Measurements from ENCODE around the gene FAM3D. TPM values are rescaled to one million over a fixed set of nuclear protein-coding genes. Genes with fewer than 3 reads are reported as not detected.

FAM3D gene
- polyA plus RNA-seq, 3 donors: 1.7 to 2.5 (median 1.9) TPM

DNA sequence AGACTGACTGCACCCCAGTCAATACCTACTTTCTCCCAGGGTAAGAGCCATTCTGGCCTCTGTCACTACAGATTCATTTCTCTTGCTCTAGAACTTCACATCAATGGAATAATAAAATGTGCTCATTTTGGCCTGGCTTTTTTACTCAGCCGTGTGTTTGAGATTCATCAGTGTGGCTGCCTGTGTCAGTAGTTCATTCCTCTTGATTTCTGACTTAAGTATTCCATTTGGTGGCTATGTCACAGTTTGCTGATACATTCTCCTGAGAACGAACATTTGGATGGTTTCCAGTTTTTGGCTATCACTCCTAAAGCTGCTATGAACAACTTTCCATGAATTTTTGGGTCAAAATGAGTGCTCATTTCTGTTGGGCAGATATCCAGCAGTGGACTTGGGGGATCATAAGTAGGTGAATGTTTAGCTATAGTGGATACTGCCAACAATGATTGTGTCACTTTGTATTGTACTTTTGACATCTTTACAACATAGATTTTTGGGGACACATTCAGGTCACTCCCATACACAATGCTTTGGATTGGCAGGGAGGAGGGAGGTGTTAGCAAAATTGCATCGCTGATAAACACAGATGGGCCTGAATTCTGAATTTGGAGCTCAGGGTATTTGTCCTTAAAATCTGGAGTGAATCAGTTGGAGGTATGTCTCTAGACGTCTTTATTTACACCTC, 69.6 kb downstream of the FAM3D start:
- no peak for DNase-seq

DNA sequence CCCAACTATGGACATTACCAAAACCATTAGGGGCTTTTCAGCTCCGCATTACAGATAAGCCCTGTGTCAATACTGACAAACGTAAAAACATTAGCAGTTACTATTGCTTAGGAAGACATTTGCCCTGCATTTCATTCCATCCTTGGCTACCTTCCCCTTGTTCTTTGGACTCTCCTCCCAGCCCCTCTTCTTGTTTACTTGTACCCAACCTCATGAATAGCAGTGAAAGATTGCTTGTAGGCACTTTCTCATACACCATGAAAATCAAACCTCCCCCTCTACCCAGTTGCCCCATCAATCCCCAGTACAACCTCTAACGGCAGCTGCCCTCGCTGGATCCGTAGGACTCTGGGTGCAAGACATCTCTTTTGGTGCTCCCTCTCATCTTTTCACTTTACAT, 72.5 kb downstream of the FAM3D start:
- no peak for DNase-seq

DNA sequence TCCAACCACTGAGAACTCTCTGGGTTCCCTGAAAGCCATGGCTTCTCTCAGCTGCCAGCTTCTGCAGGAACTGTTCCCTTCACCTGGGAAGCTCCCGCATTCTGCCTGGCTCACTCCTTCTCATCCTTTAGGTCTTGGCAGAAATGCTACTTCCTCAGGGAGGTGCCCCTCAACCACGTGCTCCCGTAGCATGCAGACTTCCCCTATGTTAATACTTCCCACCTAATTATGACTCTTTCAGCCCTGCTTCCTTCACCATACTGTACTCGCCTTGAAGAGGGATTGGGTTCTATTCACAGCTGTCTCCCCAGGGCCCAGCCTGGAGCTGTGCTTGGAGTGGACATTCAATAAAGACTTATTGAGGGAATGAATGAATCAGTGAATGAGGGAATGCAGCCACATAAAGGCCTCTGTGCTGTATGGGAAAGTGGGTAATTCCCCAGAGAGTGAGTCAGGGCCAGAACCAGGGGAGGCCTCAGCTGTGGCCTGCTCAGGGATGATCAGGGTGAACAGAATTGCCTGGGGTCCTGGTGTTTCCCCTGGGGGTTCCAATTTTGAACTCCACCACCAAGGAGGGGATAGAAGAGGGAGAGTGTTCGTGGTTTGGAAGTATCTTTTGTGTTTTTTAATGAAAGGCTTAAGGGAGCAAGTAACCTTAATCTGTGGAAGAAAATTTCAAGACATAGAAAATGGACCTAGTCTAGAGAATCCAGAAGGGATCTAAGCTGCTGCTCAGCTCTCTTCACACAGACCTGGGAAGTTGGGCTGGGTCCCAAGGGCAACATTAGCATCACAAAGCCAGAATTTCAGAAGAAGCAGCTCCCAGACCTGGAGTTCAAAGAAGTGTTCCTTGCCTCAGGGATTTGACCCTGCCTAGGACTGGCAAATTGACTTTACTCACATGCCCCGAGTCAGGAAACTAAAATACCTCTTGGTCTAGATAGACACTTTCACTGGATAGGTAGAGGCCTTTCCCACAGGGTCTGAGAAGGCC, 74.8 kb downstream of the FAM3D start:
- no peak for DNase-seq

DNA sequence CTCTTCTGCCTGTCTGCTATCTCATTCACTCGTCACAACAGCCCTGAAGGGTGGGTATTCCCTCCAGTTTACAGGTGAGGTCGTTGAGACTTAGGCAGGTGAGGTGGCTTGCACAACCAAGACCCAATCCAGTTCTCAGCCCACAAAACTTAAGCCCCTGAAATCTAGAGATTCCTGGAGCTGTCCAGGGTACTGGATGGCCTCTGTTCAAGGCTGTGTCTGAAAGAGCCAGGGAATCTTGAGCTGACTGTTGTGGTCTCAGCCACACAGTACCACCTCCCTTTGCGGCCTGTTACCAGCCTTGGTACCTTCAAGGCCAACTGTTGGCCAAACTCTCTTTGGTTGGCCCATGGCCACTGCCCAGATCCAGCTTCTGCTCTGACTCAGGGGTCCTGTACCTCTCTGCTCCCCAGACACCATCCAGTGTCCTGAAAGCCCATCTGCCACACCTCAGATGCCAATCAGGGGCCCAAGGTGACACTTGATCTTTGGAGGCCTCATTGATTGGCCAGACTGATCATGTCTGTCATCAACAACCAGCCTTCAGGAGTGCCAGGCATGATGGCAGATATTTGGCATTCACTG, 78.5 kb downstream of the FAM3D start:
- peak; percentile 81 for DNase-seq

DNA sequence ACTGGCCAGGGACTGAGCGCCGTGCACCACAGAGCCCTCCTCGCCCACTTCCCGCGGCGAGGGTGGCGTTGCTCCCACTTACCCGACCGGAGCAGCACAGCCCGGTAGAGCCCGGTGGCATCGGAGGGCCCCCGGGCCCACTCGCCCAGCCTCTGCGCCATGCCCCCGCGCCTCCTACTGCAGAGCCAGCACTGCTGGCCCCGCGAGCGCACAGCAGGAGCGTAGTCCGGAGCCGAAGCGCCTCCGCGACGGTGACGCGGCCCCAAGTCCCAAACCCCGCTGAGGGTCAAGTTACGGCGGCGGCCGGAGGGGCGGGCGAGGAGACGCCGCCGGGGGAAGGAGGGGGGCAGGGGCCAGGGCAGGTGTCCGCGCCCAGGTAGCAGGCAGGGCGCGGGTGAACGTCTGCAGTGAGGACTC, 79.8 kb downstream of the FAM3D start:
- DNase-seq: no peak

DNA sequence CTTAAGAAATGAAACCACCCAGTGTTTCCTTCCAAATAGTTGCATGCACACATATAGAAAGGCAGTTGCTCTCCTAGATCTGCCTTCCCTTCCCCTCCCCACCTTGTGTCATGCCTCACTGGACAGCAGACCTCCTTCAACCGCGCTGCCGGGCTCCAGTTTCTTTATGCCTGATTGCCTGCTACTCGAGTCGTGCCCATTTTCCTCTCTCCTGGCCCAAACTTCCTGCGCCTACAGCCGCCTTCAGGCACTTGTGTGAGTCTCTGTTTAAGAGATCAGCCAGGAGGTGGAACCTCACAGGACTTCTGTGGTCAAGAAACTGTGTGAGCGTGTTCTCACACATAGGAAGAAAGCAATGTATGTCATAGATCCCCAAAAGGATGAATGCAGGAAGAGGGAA, 80.6 kb downstream of the FAM3D start:
- peak; percentile 76 for DNase-seq

DNA sequence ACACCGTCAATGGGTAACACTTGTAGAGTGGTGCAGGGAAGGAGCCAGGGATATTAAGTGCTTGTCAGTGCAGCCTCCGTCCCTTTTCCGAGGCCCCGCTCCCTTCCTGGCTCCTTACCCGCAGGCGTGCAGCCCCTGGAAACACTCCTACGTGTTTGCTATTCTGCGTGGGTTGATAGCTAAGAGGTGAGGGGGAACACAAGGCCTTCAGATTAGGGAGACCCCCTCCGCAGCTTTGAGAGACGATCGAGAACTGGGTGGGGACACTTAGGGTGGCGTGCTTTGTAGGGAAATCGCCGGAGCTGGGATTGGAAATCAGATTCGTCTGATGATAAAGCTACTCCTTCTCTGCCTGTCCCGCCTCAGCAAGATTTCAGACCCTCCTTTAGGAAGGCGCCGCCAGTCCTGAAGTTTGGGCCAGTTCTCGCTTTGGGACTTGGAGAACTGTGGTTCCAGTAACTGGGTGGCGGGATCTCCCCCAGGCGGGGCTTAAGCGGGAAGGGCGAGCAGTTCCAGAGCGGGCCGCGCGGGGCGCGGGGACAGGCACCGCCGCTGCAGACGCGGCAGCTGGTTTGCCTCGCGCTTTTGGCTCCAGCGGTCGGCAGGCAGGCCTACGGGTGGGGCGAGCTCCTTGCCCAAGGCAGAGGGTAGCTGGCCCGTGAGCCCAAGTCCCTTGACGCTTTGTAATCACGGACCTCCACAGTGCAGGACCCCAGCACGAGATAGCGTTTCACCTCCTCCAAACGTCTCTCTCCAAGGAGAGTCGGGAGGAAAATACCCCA, 81.4 kb downstream of the FAM3D start:
- peak; percentile 76 for DNase-seq

DNA sequence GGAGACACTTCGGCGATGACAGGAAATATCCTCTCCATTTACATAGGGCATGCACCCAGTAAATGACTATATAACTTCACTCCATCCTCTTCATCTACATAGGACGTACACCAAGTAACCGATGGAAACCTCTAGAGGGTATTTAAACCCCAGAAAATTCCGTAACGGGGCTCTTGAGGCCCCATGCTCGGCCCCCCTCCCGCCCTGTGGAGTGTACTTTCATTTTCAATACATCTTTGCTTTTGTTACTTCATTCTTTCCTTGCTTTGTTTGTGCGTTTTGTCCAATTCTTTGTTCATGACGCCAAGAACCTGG, 81.9 kb downstream of the FAM3D start:
- DNase-seq: no peak

Other genes with a start within 250 kb of the FAM3D start
- gene PDHB, start 232.9 kb downstream of the FAM3D start, polyA plus RNA-seq (ENCODE audit: insufficient read length in 3 of 3): 100 to 1,000 TPM; 102 to 124 (median 104) TPM
- gene KCTD6, start 174.7 kb downstream of the FAM3D start, polyA plus RNA-seq (ENCODE audit: insufficient read length in 3 of 3): 10 to 100 TPM; 29.7 to 37.6 (median 35.1) TPM
- 10 to 100 TPM; 37.2 to 42.3 (median 37.3) TPM for gene ACOX2, start 129.6 kb downstream of the FAM3D start, polyA plus RNA-seq (ENCODE audit: insufficient read length in 3 of 3)
- 1 to 10 TPM; 3.5 to 4.4 (median 3.9) TPM for gene FAM107A, start 89.4 kb downstream of the FAM3D start, polyA plus RNA-seq (ENCODE audit: insufficient read length in 3 of 3)

Data from renal pelvis (tissue), 4 donors.